Activated T-cell treated with anti-CD3 and anti-CD28 coated beads, Interleukin-2, amount 50 U/mL, for 24 hours (primary cell): ENCODE measurements around the gene CPA1.
A peak's percentile ranks its signal among the peaks of the same experiment; 100 is the strongest.

ENCODE experiments used
- DNase-seq: peaks from one replicate; pipeline ENCODE4 v3.0.0-alpha.2; 2020
- H3K27ac Mint-ChIP-seq: 2 replicates; pipeline ENCODE4 v1.8.0; 2020; ENCODE audit warnings: mild to moderate bottlenecking, mixed read lengths
- H3K27me3 Mint-ChIP-seq: 2 replicates; pipeline ENCODE4 v1.8.0; 2020; ENCODE audit warnings: mixed read lengths
- H3K36me3 Mint-ChIP-seq: 2 replicates; pipeline ENCODE4 v1.8.0; 2020; ENCODE audit warnings: low read depth, mixed read lengths
- H3K4me1 Mint-ChIP-seq: 2 replicates; pipeline ENCODE4 v1.8.0; 2020; ENCODE audit warnings: low read depth, mixed read lengths
- H3K4me3 Mint-ChIP-seq: 2 replicates; pipeline ENCODE4 v1.8.0; 2020; ENCODE audit warnings: mild to moderate bottlenecking, moderate library complexity, mixed read lengths
- H3K9me3 Mint-ChIP-seq: 2 replicates; pipeline ENCODE4 v1.8.0; 2020; ENCODE audit warnings: mixed read lengths

The CPA1 gene

DNA sequence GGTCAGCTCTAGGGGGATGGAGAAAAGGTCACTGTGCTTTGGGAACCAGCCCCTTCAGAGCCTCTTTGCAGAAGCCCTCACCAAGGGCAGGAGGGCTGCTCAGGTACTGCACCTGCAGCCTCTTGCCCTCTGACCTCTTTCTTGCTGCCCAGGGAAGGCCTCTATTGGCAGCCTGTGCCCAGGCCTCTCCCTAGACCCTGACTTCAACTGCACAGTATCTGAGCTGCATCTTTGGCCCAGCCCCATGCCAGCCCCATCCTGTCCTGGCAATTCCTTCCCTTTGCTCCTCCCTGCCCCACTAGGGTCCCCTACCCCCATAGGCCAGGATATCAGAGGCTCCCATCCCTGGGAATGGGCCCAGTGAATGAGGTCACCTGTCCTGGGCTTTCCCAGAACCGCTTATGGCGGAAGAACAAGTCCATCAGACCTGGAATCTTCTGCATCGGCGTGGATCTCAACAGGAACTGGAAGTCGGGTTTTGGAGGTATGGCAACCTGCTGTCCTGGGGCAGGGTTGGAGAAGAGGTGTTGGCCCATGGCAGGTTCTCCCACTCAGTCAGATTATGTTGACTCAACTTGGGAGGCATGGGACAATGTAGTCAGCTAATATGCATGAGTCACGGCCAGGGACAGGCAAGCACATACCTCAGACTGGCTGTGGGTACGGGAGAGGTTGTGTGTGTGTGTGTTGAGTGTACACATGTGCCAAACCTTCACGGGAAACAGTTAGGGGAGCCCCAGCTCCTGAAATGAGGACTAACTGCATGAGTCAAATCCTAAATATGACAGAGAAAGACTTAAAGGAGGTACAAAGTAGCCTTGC is 17.1 kb upstream of the CPA1 start:
- no peaks in the 10 kb centered on the region for H3K36me3 Mint-ChIP-seq
- no peaks in the 10 kb centered on the region for H3K27me3 Mint-ChIP-seq
- peak overlapping the region; percentile 82 for H3K27ac Mint-ChIP-seq
- peaks cover 34% of the 10 kb centered on the region for H3K4me1 Mint-ChIP-seq
- no peak overlapping the region for H3K4me3 Mint-ChIP-seq
- H3K9me3 Mint-ChIP-seq = peaks cover 12% of the 10 kb centered on the region
- DNase-seq = no peak

DNA sequence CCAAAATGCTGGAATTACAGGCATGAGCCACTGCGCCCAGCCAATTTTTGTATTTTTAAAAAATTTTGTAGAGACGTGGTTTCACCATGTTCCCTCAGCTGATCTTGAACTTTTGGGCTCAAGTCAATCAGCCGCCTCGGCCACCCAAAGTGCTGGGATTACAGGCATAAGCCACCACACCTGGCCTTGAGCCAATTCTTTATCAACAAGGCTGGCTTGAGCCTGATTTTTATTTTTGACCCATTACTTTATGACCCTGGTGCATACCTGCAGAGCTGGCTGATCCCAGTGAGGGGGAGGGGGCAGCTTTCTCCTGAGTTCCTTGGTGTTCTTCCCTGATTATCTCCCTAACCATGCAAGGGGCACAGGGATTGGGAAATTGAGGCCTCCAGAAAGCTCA is 15.8 kb upstream of the CPA1 start:
- Mint-ChIP-seq H3K4me3 (no peak overlapping the region), H3K27ac (no peak overlapping the region), H3K36me3 (no peaks in the 10 kb centered on the region), H3K9me3 (peaks cover 12% of the 10 kb centered on the region), H3K4me1 (peaks cover 46% of the 10 kb centered on the region), H3K27me3 (no peaks in the 10 kb centered on the region)
- DNase-seq = no peak

- H3K4me1 Mint-ChIP-seq = peaks cover 52% of the 10 kb centered on the region
- H3K4me3 Mint-ChIP-seq = no peak overlapping the region
- no peaks in the 10 kb centered on the region for H3K27me3 Mint-ChIP-seq
- H3K27ac Mint-ChIP-seq = no peak overlapping the region
- peaks cover 11% of the 10 kb centered on the region for H3K9me3 Mint-ChIP-seq
- no peaks in the 10 kb centered on the region for H3K36me3 Mint-ChIP-seq
- no peak for DNase-seq
Measured at GRCh38 chr7:130365088-130365487, 15.2 kb upstream of the CPA1 start.

DNA sequence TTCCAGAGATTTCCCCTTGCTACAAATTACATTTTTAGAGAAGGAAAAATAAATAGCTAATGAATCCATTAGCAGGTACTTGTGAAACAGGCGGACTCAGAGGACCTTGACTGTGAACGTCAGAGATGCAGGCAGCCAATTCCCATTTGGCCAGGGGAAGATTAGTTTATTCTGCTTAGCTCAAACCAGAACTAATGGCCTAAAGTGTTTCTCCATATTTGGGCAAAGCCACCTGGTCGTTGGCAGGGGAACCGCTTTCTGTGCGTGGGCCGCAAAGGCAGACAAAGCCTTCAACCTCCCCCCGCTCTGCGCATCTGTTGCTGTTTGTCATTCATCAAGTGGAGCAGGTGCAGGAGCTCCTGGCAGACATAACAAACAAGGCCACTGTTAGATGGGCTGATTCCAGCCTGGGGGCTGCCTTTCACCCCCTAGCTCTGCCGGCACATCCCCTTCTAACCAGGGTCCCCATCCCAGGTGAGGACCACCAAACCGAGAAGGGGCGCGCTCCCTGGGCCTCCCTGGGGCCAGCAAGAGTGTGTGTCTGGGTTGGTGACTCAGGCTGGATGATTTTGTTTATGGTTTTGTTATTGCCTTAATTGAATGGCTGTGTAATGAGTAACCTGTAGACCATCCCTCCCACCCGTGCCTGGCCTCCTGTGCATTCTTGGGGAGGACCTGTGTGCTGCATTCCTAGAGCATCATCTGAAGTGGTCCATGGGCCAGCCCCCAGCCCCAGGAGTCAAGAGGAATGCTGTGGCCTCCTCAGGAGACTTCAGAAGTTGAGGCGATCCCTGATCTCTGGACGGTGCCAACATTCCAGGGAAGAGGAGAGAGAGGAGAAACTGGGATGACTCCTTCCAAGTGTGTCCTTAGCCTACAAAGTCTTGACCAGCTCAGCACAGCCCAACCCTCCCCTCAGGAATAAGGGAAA is 14.5 kb upstream of the CPA1 start:
- no peaks in the 10 kb centered on the region for H3K36me3 Mint-ChIP-seq
- no peak overlapping the region for H3K27ac Mint-ChIP-seq
- H3K4me1 Mint-ChIP-seq = peaks cover 52% of the 10 kb centered on the region
- H3K27me3 Mint-ChIP-seq = no peaks in the 10 kb centered on the region
- H3K9me3 Mint-ChIP-seq = peaks cover 6% of the 10 kb centered on the region
- no peak for DNase-seq
- H3K4me3 Mint-ChIP-seq = no peak overlapping the region

GRCh38 chr7:130366564-130366963 is 13.7 kb upstream of the CPA1 start:
- peaks cover 6% of the 10 kb centered on the region for H3K9me3 Mint-ChIP-seq
- no peak overlapping the region for H3K27ac Mint-ChIP-seq
- no peak overlapping the region for H3K4me3 Mint-ChIP-seq
- no peaks in the 10 kb centered on the region for H3K27me3 Mint-ChIP-seq
- no peaks in the 10 kb centered on the region for H3K36me3 Mint-ChIP-seq
- no peak for DNase-seq
- peaks cover 52% of the 10 kb centered on the region for H3K4me1 Mint-ChIP-seq

GRCh38 chr7:130367088-130367755 is 13.1 kb upstream of the CPA1 start:
- Mint-ChIP-seq H3K9me3 (peaks cover 6% of the 10 kb centered on the region), H3K36me3 (no peaks in the 10 kb centered on the region), H3K27ac (peak overlapping the region; percentile 41), H3K4me1 (peaks cover 52% of the 10 kb centered on the region), H3K27me3 (no peaks in the 10 kb centered on the region), H3K4me3 (peak overlapping the region; percentile 21)
- DNase-seq = peak; percentile 48

DNA sequence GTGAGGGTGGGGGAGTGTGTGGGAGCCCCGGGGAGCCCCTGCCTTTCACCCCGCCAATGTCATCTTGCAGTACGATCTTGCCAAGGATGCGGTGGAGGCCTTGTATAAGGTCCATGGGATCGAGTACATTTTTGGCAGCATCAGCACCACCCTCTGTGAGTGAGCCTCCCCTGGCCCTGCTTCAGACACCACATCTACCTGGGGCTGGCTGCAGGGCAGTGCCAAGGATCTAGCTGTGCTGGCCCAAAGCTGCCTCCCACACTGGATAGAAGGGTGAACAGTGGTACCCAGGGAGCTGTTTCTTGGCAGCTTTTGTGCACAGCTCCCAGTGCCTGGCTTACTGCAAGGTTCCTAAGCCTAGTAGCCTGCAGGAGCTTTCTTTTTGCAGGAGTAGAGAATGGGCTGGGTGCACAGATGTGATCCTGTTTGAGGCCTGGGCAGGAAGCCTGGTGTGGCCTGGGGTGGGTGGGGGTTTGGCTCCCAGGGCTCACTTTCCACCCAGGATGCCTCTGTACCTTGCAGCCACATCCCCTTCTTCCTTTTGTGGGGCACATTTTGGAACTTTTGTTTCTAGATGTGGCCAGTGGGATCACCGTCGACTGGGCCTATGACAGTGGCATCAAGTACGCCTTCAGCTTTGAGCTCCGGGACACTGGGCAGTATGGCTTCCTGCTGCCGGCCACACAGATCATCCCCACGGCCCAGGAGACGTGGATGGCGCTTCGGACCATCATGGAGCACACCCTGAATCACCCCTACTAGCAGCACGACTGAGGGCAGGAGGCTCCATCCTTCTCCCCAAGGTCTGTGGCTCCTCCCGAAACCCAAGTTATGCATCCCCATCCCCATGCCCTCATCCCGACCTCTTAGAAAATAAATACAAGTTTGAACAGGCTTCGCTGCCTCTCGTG is 12.2 kb upstream of the CPA1 start:
- H3K27me3 Mint-ChIP-seq = no peaks in the 10 kb centered on the region
- no peak for DNase-seq
- peaks cover 50% of the 10 kb centered on the region for H3K4me1 Mint-ChIP-seq
- H3K27ac Mint-ChIP-seq = no peak overlapping the region
- H3K36me3 Mint-ChIP-seq = no peaks in the 10 kb centered on the region
- H3K9me3 Mint-ChIP-seq = peaks cover 6% of the 10 kb centered on the region
- H3K4me3 Mint-ChIP-seq = no peak overlapping the region

- Mint-ChIP-seq H3K27ac (peak overlapping the region; percentile 57), H3K36me3 (no peaks in the 10 kb centered on the region), H3K27me3 (no peaks in the 10 kb centered on the region), H3K9me3 (peaks cover 6% of the 10 kb centered on the region), H3K4me1 (peaks cover 42% of the 10 kb centered on the region), H3K4me3 (no peak overlapping the region)
- no peak for DNase-seq
Measured at GRCh38 chr7:130369110-130369711, 11.1 kb upstream of the CPA1 start.

DNA sequence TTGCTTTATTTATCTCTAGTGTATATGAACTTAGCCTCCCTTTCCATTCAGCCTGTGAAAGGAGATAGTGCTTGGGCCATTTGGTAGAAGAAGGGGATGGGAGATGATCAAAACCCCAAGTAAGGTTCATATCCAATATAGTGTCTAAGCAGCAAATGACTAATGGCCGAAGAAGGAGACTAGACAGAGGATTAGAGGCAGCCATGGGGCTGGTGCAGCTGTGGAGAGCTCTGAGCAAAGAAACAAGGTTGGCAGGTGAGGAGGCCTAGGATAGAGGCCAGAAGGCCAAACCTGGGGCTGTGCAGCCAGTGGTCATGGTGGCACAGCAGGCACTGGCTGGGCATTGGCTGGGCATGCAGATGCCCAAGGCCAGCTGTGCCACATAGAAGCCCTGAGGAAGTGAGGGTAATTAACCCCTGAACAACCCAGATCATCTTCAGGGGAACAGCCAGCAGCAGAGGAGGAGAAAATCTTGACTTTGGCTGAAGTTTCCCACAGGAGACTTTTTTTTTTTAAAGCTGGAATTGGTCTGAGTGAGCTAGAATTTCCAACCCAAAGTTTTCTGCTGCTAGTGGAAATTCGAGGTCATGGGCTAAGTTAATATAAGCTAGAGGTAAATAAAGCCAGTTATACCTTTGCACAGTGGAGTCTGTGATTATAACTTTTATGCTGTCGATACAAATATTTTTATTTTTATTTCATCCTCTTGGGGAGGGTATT is 10.3 kb upstream of the CPA1 start:
- no peak for DNase-seq
- Mint-ChIP-seq H3K36me3 (no peaks in the 10 kb centered on the region), H3K27me3 (no peaks in the 10 kb centered on the region), H3K4me1 (peaks cover 42% of the 10 kb centered on the region), H3K9me3 (peaks cover 6% of the 10 kb centered on the region), H3K4me3 (no peak overlapping the region), H3K27ac (no peak overlapping the region)

DNA sequence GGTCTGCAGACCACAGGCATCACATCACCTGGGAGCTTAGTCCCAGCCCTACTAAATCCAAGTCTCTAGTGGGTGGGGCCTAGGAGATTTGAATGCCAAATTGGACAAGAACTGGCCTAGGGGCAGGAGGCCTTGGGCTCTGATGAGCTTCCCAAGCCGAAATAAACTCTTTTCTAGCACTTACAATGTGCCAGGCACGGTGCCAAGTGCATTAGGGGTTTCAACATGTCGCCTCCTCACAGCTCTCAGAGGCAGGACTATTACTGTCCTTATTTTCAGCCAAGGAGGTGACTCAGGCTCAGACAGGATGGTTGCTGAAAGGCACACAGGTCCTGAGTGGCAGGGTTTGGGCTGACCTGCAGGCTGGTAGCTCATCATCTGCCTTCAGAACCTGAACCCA is 9.2 kb upstream of the CPA1 start:
- DNase-seq = no peak
- Mint-ChIP-seq H3K27ac (no peak overlapping the region), H3K27me3 (no peaks in the 10 kb centered on the region), H3K36me3 (no peaks in the 10 kb centered on the region), H3K4me1 (peaks cover 32% of the 10 kb centered on the region), H3K4me3 (no peak overlapping the region), H3K9me3 (peaks cover 6% of the 10 kb centered on the region)

DNA sequence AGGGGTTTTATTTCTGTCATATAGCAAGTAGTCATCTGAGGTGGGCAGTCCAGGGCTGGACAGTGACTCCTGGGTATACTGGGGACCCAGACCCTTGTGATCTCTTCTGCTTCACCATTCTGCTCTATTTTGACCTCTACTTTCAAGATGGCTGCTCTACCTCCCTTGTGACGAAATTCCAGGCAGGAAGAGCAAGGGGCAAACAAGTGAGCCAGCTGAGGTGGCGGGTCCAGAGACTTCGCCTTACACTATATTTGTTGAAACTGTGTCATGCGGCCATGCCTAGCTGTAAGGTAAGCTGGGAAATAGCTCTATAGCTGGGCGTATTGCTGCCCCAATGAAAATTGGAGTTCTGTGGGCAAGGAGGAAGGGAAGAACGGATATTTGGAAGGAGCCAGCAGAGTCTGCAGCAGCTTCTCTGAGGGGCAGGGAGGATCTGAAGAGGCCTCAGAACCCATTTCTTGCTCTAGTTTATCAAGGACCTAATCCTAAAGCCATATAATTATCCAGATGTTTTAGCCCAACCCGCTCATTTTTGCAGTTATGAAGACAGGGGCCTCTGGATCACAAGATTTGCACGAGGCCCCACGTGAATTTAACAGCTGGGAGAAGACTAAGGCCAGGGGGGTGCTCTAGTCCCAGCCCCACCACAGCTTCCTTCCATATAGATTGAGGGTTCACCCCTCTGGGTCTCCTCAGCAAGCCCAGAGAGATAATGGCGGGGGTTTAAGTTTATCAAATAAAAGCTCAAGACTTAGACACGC is 7.7 kb upstream of the CPA1 start:
- peaks cover 20% of the 10 kb centered on the region for H3K4me1 Mint-ChIP-seq
- no peak overlapping the region for H3K27ac Mint-ChIP-seq
- no peaks in the 10 kb centered on the region for H3K27me3 Mint-ChIP-seq
- no peak overlapping the region for H3K4me3 Mint-ChIP-seq
- H3K9me3 Mint-ChIP-seq = peaks cover 10% of the 10 kb centered on the region
- no peak for DNase-seq
- no peaks in the 10 kb centered on the region for H3K36me3 Mint-ChIP-seq

DNA sequence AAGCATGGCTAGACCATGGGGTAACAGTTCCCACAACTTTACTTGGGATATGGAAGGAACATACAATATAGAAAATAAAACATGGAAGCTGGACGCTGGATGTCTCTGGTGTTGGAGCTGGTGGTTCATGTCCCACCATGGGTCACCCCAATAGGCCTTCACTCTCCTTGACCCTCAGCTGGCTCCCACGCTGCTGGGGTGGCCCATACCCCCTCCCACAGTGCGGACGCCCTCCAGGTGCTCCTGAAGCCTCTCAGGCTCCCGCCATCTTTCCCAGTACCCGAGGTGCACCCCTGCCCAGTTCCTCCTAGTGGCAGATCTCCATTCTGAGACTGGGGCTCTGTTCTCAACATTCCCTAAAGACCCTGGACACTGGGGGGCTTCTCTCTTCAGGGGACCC is 5.8 kb upstream of the CPA1 start:
- Mint-ChIP-seq H3K27ac (no peak overlapping the region), H3K4me1 (peaks cover 5% of the 10 kb centered on the region)
- DNase-seq = no peak

More for the DNA sequence above, 5.8 kb upstream of the CPA1 start:
- Mint-ChIP-seq H3K9me3 (peaks cover 10% of the 10 kb centered on the region), H3K4me3 (no peak overlapping the region), H3K36me3 (no peaks in the 10 kb centered on the region), H3K27me3 (no peaks in the 10 kb centered on the region)
